Measurements from ENCODE around the gene MYO1D. TPM values are rescaled to one million over a fixed set of nuclear protein-coding genes. Genes with fewer than 3 reads are reported as not detected.

The MYO1D gene
- total RNA-seq, 4 donors from 2014 or later, result 60.4 to 89.0 (median 82.5) TPM

DNA sequence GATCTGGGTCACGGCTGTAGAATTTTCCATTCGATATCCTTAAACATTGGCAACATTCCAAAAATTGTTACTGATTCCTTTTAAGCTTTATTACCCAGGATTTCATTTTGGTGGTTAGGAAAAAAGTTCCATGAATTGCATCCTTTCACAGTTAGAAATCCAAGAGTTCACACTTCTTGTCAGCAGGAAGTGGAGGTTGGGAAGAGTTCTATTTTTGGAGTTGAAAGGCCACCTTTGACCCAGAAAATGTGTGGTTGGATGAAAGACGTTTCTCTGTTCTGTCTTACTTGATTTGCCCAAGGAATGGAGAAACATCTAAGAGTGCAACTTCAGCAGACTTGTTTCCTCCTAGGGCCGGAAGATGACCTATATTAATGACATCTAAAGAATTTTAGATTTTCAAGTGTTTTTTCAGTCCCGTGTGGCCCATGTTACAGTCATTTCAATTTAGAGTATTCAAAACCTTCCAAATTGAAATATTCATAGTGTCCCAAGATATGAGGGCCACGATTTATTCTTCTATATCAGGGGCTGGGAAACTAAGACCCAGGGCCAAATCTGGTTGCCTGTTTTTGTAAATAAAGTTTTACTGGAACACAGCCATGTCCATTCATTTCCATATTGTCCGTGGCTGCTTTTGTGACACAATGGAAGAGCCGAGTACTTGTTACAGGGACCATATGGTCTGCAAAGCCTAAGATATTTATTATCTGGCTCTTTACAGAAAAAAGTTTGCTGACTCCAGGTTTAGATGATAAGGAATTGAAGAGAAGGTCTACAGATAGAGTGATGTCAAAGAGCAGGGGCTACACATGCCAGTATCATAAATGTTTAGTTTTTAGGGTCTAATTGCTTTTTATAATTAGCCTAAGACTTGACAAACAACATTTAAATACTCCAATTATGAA lies 339.9 kb downstream of the MYO1D start:
- TF ChIP-seq CTCF (IDR thresholded peaks at IDR 0.05) (no peak), POLR2A (IDR thresholded peaks at IDR 0.05) (no peak)
- intact Hi-C loops (cut with DNase I; ENCODE audit: low total_unique reads), result no loop called here
- no peak for DNase-seq (ENCODE audit: low spot score in 2 of 2)
- no peak overlapping the region for H3K4me3 ChIP-seq (ENCODE audit: low read depth, poor library complexity, severe bottlenecking)
- 64 to 68% methylated on average over 8 of the region's 8 CpGs for WGBS, 2 donors

DNA sequence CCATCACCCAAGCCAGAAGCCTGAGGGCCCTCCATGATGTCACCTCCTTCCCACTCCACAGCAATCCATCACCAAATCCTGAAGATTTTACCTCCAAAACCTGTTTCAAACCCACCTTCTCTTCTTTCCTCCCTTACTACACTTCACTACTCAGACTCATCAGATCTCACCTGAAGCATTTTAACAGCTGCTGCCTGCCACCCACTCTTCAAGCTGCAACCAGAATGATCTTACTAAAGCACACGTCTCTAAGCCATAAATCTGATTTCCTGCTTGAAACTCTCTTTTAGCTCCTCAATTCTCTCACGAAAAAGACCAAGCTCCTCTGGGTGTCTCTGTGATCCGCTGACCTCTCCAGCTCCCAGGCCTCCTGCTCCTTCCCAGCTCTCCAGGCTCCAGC lies 343.6 kb downstream of the MYO1D start:
- intact Hi-C loops (cut with DNase I; ENCODE audit: low total_unique reads), result no loop called here
- TF ChIP-seq POLR2A (IDR thresholded peaks at IDR 0.05) (no peak), CTCF (IDR thresholded peaks at IDR 0.05) (no peak)
- no peak for DNase-seq (ENCODE audit: low spot score in 2 of 2)
- 92 to 96% methylated on average over 3 of the region's 3 CpGs for WGBS, 2 donors
- no peak overlapping the region for H3K4me3 ChIP-seq (ENCODE audit: low read depth, poor library complexity, severe bottlenecking)

- TF ChIP-seq CTCF (IDR thresholded peaks at IDR 0.05) (no peak), POLR2A (IDR thresholded peaks at IDR 0.05) (no peak)
- no peak for DNase-seq (ENCODE audit: low spot score in 2 of 2)
- no peak overlapping the region for H3K4me3 ChIP-seq (ENCODE audit: low read depth, poor library complexity, severe bottlenecking)
- intact Hi-C loops (cut with DNase I; ENCODE audit: low total_unique reads), result no loop called here
- 55 to 77% methylated on average over 10 of the region's 10 CpGs for WGBS, 2 donors
These were observed 347.3 kb downstream of the MYO1D start for GRCh38 chr17:32529604-32530003.

- TF ChIP-seq POLR2A (IDR thresholded peaks at IDR 0.05) (no peak), CTCF (IDR thresholded peaks at IDR 0.05) (no peak)
- WGBS, 2 donors, result 83 to 93% methylated on average over 7 of the region's 7 CpGs
- intact Hi-C loops (cut with DNase I; ENCODE audit: low total_unique reads), result no loop called here
- H3K4me3 ChIP-seq (ENCODE audit: low read depth, poor library complexity, severe bottlenecking), result no peak overlapping the region
- DNase-seq (ENCODE audit: low spot score in 2 of 2), result no peak
These were observed 348.1 kb downstream of the MYO1D start for GRCh38 chr17:32528825-32529224.

GRCh38 chr17:32527146-32527545 lies 349.8 kb downstream of the MYO1D start:
- DNase-seq (ENCODE audit: low spot score in 2 of 2), result no peak
- no peak for TF ChIP-seq POLR2A (IDR thresholded peaks at IDR 0.05)
- TF ChIP-seq CTCF (IDR thresholded peaks at IDR 0.05), result no peak
- intact Hi-C loops (cut with DNase I; ENCODE audit: low total_unique reads), result no loop called here
- WGBS, 2 donors, result 86 to 88% methylated on average over 4 of the region's 4 CpGs
- no peak overlapping the region for H3K4me3 ChIP-seq (ENCODE audit: low read depth, poor library complexity, severe bottlenecking)
